ENCODE data around the gene MAP3K13.

- no peak for TF ChIP-seq ZNF274 (IDR thresholded peaks at IDR 0.05; ENCODE audit: low read depth, low read length)
- no peak for TF ChIP-seq SUZ12 (IDR thresholded peaks at IDR 0.05; ENCODE audit: extremely low read depth, insufficient read depth, insufficient read length)
- no peak for TF ChIP-seq YY1 (IDR thresholded peaks at IDR 0.05; ENCODE audit: insufficient read depth, insufficient read length)
Observed at GRCh38 chr3:185519021-185519420, 156.1 kb downstream of the MAP3K13 start.
